SU-DHL-6 (cell line): ENCODE data around the gene MCM10.

Experiments
- CTCF ChIP-seq: fragments of 200-600 bp; sonication (generic); IDR thresholded peaks from one replicate; pipeline ENCODE4 v1.5.1; 2017; ENCODE audit warnings: antibody characterized with exemption, mild to moderate bottlenecking, low read length, moderate library complexity; ENCODE audit not compliant: insufficient read depth, poor library complexity, severe bottlenecking
- EZH2phosphoT487 ChIP-seq: fragments of 200-600 bp; sonication (generic), shearing (Covaris generic); conservative IDR thresholded peaks from 2 replicates; pipeline ENCODE4 v1.6.1; 2018; ENCODE audit warnings: mild to moderate bottlenecking, antibody characterized with exemption, low read length, moderate library complexity, mixed read lengths

GRCh38 chr10:13182424-13182823 lies 21.1 kb downstream of the MCM10 start:
- no peak for TF ChIP-seq CTCF
- no peak for TF ChIP-seq EZH2phosphoT487
